ENCODE measurements around the gene SPIB.

GRCh38 chr19:50420127-50420526 is 1.4 kb downstream of the SPIB start:
- TF ChIP-seq CTCF (IDR thresholded peaks at IDR 0.05; ENCODE audit: low read depth, low read length) (no peak), EZH2phosphoT487 (IDR thresholded peaks at IDR 0.05; ENCODE audit: low read depth) (no peak)

All from OCI-LY3 (cell line).